ENCODE data around the gene ZMYND8.

- TF ChIP-seq CTCF (IDR thresholded peaks at IDR 0.05) (no peak), REST (IDR thresholded peaks at IDR 0.05; ENCODE audit: insufficient read depth in 1 of 2, low read depth in 2 of 2, low read length in 1 of 2) (no peak), POLR2AphosphoS5 (IDR thresholded peaks at IDR 0.05; ENCODE audit: low read depth, low read length) (no peak), TCF7L2 (IDR thresholded peaks at IDR 0.05; ENCODE audit: low read depth, low read length) (no peak), SIN3A (IDR thresholded peaks at IDR 0.05; ENCODE audit: borderline replicate concordance, insufficient read depth, low read depth, low read length) (no peak)
Measured at GRCh38 chr20:47311211-47311610, 45.3 kb downstream of the ZMYND8 start.

All from Panc1 (cell line).